Measurements from ENCODE around the gene EPN2.
"Not testable (repeated sequence)": the region's sequence is repeated elsewhere in the genome, so short reads cannot be mapped to it uniquely, and the experiment has no call there.

EPN2 gene

DNA sequence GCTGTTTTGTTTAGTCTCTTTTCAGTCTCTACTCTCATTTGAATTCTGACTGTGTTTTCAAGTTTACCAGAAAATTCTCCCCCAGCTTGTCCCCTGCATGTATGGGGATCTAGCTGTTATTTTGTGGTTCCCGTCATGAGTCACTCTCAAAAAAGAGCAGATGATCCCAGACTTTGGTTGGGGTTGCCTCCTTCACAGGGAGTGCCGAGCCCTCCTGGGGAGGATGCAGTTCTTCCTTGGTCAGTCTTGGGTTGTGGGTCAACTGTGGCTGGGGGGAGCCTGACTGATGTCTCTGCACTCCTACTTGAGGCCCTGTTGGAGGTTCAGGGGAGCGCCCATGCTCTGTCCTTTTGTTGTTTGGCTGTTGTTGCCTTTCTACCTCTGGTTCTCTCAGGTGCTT lies 37.7 kb downstream of the EPN2 start:
- H3K4me3 ChIP-seq (ENCODE audit: low read depth, low read length), result no peak overlapping the region
- no peak for DNase-seq (ENCODE audit: low read depth)
- TF ChIP-seq, protein P1, sequence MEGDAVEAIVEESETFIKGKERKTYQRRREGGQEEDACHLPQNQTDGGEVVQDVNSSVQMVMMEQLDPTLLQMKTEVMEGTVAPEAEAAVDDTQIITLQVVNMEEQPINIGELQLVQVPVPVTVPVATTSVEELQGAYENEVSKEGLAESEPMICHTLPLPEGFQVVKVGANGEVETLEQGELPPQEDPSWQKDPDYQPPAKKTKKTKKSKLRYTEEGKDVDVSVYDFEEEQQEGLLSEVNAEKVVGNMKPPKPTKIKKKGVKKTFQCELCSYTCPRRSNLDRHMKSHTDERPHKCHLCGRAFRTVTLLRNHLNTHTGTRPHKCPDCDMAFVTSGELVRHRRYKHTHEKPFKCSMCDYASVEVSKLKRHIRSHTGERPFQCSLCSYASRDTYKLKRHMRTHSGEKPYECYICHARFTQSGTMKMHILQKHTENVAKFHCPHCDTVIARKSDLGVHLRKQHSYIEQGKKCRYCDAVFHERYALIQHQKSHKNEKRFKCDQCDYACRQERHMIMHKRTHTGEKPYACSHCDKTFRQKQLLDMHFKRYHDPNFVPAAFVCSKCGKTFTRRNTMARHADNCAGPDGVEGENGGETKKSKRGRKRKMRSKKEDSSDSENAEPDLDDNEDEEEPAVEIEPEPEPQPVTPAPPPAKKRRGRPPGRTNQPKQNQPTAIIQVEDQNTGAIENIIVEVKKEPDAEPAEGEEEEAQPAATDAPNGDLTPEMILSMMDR (IDR thresholded peaks at IDR 0.05; ENCODE audit: control insufficient read depth, extremely low read depth, insufficient read depth), result no peak

DNA sequence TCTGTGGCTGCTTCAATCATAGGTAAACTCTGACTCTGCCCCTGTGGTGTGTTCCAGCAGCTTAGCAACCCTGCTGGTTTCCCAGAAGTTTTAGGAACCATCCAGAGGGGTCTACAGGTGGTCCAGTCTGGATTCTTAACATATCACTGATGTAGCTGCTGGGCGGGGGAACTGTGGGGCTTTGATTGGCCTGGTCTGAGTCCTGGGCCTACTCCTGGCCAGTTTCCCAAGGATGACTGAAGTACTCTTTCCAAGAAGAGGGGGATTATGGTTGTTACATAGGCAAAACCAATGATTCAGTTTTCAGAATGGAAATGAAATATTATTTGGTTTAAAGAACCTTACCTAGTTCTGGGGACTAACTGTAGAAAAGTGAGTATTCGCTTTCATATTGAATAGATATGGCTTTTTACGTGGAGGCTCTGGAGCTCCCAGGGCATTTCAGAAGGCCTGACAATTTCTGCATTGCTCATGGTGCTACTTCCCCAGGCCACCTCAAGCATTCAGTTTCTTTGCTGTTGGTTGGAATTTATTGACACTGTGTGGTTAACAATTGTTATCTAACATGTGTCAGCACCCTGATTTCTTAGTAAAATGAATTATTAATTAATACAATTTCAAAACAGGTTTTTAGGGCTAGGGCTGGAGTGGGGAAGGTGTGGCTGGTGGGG lies 38.4 kb downstream of the EPN2 start:
- TF ChIP-seq, protein P1 (IDR thresholded peaks at IDR 0.05; ENCODE audit: control insufficient read depth, extremely low read depth, insufficient read depth), result no peak
- H3K4me3 ChIP-seq (ENCODE audit: low read depth, low read length), result no peak overlapping the region
- no peak for DNase-seq (ENCODE audit: low read depth)

DNA sequence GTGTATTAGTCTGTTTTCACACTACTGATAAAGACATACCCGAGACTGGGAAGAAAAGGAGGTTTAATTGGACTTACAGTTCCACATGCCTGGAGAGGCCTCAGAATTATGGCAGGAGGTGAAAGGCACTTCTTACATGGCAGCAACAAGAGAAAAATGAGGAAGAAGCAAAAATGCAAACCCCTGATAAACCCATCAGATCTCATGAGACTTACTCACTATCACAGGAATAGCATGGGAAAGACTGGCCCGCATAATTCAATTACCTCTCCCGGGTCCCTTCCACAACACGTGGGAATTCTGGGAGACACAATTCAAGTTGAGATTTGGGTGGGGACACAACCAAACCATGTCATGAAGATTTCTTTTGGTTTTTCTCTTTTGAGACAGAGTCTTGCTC lies 41.1 kb downstream of the EPN2 start:
- DNase-seq (ENCODE audit: low read depth); H3K4me3 ChIP-seq (ENCODE audit: low read depth, low read length): not testable (repeated sequence)

DNA sequence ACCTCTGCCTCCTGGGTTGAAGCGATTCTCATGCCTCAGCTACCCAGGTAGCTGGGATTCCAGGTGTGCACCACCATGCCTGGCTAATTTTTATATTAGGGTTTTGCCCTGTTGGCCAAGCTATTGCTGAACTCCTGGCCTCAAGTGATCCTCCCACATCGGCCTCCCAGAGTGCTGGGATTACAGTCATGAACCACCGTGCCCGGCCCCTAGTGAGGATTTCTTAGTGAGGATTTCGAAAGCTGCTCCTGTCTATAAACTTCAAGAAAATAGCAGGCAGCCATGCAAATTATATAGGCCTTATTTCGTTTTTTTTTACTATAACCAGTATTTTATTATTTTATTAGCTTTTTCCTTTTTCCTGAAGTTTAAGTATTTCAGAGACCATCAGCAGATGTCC lies 41.6 kb downstream of the EPN2 start:
- TF ChIP-seq, protein P1 (IDR thresholded peaks at IDR 0.05; ENCODE audit: control insufficient read depth, extremely low read depth, insufficient read depth), result no peak
- H3K4me3 ChIP-seq (ENCODE audit: low read depth, low read length), result no peak overlapping the region
- DNase-seq (ENCODE audit: low read depth), result no peak

DNA sequence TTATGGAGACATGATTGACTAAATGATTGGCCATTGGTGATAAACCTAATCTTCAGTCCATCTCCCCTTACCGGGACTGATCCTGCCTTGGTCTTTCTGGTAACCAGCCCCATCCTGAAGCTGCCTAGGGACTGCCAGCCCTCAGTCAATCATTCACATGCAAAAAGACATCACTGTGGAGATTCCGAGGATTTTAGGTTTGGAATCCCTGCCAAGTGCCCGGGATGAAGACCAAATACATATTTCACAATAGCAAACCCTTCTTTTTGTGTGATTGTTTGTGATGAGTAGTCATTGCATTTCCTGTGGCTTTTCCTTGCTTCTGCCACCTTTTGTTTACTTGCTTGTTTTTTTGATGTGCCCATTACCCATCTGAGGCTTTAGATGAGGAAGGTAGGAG lies 44.0 kb downstream of the EPN2 start:
- DNase-seq (ENCODE audit: low read depth), result no peak
- TF ChIP-seq, protein P1 (IDR thresholded peaks at IDR 0.05; ENCODE audit: control insufficient read depth, extremely low read depth, insufficient read depth), result no peak
- no peak overlapping the region for H3K4me3 ChIP-seq (ENCODE audit: low read depth, low read length)

DNA sequence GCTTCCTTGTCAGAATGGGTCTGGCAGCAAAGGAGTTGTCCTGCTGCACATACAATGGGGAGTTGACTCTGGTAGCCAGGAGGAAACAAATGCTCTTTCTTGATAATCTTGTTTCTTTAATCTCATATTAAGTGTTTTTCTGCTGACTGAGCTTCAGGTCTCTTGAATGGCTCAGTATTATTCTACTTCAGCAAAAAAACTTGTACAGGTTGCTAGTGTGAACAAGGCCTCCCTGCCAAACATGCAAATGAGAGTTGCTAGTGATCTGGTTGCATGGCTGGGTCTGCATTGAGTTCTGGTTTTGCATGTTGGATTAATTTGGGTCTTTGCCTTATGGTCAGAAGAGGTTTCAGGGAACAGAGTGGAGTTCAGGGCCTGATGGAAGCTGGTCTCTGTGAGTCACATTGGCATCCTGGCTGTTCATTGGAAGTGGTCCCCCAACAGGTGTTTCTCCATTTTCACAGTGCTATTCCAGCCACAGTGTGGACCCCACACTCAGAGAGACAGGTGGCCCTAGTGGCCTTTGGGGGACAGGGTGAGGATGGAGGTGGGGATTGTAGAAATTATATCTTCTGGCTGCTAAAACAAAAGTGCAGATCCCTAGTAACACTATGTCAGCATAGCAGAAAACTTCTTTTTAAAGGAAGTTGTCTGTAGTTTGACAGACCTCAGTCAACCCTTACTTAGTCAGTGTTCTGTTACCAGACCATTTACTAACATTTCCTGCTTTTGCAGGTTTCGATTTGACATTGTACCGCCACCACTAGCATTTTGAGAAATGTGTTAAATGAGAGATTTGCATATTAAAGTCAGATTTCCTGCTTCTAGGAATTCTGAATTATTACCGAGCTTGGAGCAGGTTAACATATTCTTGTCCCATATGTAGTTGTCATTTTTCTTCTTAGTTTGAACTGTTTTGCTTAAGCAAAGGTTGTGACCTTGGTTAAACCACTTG lies 47.1 kb downstream of the EPN2 start:
- TF ChIP-seq, protein P1 (IDR thresholded peaks at IDR 0.05; ENCODE audit: control insufficient read depth, extremely low read depth, insufficient read depth), result no peak
- no peak overlapping the region for H3K4me3 ChIP-seq (ENCODE audit: low read depth, low read length)
- no peak for DNase-seq (ENCODE audit: low read depth)

DNA sequence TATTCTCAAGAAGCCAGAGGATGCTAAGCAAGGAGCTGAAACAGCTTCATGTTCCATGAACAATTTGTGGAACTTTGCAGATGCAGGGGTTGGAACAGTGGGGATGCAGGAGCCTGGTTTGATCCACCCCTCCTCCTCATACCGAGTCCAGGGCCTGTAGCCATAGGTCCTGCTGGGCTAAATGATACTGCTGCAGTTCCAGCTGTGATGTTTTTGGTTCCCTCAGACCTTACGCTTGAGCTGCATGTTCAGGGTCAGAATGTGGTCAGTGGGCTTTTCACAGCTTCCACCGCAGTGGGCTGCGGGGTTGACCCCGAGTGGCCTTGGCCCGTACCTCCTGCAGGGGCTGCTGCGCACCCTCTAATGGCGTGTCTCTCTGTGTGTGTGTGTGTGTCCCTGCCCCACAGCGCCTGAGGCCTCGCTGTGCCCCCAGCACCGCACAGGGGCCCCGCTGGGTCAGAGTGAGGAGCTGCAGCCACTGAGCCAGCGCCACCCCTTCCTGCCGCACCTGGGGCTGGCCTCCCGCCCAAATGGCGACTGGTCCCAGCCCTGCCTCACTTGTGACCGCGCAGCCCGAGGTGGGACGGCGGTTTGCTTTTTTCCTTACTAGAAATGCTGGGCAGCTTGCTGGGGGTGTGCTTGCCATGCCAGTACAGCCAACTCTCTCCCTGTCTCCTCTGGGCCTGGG lies 48.2 kb downstream of the EPN2 start:
- TF ChIP-seq, protein P1 (IDR thresholded peaks at IDR 0.05; ENCODE audit: control insufficient read depth, extremely low read depth, insufficient read depth), result no peak
- DNase-seq (ENCODE audit: low read depth), result no peak
- H3K4me3 ChIP-seq (ENCODE audit: low read depth, low read length), result no peak overlapping the region

Data from LNCaP clone FGC (cell line).